GM10266 (cell line): Measurements from ENCODE around the gene TINAGL1.
A peak's percentile ranks its signal among the peaks of the same experiment; 100 is the strongest.

Experiments used
- DNase-seq: peaks from one replicate; pipeline ENCODE4 v3.0.0; 2012; ENCODE audit errors: extremely low spot score
- CTCF ChIP-seq: IDR thresholded peaks from 2 replicates; pipeline ENCODE4 v1.5.1; 2012; ENCODE audit warnings: mild to moderate bottlenecking, low read depth; ENCODE audit not compliant: control insufficient read depth, insufficient read depth; ENCODE audit errors: missing control alignments

The TINAGL1 gene

GRCh38 chr1:31569596-31570173 lies 6.6 kb upstream of the TINAGL1 start:
- DNase-seq, result no peak
- no peak for TF ChIP-seq CTCF

- DNase-seq, result no peak
- no peak for TF ChIP-seq CTCF
Measured at GRCh38 chr1:31570228-31570627, 6.1 kb upstream of the TINAGL1 start.

- DNase-seq, result no peak
- TF ChIP-seq CTCF, result no peak
Measured at GRCh38 chr1:31570906-31571305, 5.4 kb upstream of the TINAGL1 start.

- TF ChIP-seq CTCF, result no peak
- peak; percentile 18 for DNase-seq
Measured at GRCh38 chr1:31571340-31572295, 4.7 kb upstream of the TINAGL1 start.

- peak; percentile 5 for DNase-seq
- no peak for TF ChIP-seq CTCF
Measured at GRCh38 chr1:31572323-31573104, 3.8 kb upstream of the TINAGL1 start.

- no peak for TF ChIP-seq CTCF
- peak; percentile 5 for DNase-seq
Measured at GRCh38 chr1:31573261-31573660, 3.1 kb upstream of the TINAGL1 start.
